ENCODE results near the gene TGFA.

TGFA gene

DNA sequence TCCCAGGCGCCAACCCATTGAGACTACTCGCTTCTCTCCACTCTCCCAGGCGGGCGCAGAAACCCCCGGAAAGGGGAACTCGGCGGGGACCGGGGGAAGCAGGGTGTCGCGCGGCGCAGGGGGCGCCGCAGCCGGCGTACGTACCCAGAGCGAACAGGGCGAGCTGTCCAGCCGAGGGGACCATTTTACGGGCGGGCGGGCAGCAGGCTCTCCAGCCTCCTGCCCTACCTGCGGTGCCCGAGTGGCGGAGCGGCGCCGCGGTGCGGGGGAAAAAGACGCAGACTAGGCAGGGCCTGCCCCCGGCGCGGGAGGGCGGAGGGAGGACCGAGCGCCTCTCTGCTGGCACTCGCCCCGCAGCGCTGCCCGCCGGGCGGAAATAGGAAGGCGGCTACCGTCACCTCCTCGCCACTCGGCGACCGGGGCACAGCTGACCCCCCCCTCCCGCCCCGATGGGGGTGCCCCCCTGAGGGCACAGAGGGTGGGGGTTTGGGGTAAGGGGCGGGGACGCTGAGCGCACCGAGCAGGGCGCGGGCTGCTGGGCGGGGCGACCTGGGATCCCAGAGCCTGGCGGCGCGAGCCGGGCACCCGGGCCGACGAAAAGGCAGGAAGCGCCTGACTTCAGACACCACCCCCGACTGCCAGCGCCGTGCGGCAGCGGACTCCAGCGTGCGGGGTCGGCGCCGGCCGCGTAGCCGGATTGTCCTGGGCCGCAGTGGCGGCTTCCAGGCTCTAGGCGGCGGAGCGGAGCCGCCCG lies at the start of gene TGFA:
TGFA (minus strand) TSS at position 243 of the 754 bp plus-strand sequence; CDS start at position 184, 59 bp downstream.
- peak; percentile 76 for TF ChIP-seq CTCF (IDR thresholded peaks at IDR 0.05; ENCODE audit: low read depth, low read length)
- H3K4me3 ChIP-seq (ENCODE audit: low read depth, low read length) = peak within 1 kb of the TSS; percentile 44

DNA sequence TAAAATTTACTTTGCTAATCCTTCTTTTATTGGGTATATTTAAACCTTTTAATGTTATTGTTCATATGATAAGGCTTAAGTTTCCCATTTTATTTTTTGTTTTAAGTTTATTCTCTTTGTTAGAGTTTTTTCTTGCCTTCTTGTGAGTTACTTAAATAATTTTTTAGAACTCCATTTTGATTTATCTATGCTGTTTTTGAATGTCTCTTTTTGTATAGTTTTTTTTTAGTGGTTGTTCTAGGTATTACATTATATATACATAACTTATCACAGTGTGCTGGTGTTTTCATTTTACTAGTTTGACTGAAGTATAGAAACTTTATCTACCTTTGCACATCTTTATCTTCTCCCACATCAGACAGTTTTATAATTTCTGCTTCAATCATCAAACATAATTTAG lies 49.4 kb upstream of the TGFA start:
- no peak overlapping the region for H3K4me3 ChIP-seq (ENCODE audit: low read depth, low read length)
- no peak for TF ChIP-seq CTCF (IDR thresholded peaks at IDR 0.05; ENCODE audit: low read depth, low read length)

DNA sequence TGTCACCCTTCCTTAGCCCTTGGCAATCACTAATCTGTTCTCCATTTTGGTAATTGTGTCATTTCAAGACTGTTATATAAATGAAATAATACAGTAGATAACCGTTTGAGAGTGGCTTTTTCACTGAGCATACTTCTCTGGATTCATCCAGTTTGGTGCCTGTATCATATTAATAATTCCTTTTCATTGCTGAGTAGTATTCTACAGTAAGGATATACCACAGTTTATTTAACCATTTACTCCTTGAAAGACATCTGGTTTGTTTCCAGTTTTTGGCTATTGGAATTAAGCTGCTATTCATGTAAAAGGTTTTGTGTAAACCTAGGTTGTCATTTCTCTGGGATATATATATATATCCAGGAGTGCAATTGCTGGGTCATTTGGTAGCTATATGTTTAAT lies 44.6 kb upstream of the TGFA start:
- no peak for TF ChIP-seq CTCF (IDR thresholded peaks at IDR 0.05; ENCODE audit: low read depth, low read length)
- H3K4me3 ChIP-seq (ENCODE audit: low read depth, low read length) = no peak overlapping the region

DNA sequence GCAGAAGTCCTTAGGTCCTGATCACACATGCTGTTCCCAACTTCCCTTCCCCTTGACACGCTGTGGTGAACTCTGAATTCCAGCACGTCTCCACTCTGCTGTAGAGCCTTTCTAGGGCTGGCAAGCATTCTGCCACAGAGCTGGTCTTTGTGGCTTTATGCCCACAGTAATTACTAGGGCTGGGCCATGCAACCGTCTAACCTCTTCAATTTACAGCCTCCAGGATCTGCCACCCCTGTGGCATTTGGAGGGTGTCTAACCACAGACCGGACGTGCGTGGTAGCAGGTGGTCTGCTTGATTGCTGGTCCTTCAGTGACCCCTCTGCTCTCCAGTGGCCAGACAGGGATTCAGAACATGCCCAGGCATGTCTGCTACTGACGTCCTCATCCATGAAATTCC lies 43.1 kb upstream of the TGFA start:
- no peak for TF ChIP-seq CTCF (IDR thresholded peaks at IDR 0.05; ENCODE audit: low read depth, low read length)
- H3K4me3 ChIP-seq (ENCODE audit: low read depth, low read length) = no peak overlapping the region

DNA sequence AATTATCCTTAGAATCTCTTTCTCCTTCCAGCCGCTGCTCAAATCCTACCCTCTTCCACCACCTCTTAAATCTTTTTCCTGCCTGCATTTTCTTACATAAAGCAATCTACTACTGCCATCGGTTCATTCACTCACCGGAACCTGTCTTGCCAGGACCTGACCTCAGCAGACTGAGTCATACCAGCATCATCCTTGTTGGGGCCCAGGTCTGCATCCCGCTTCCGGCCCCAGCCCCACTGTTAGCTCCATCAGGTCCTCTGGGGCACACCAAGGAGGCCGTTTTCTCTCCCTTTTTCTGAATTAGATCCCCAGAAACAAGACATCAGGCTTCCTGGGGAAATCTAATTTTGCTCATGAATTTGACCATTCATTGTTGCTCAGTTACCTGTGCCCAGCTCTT lies 42.7 kb upstream of the TGFA start:
- TF ChIP-seq CTCF (IDR thresholded peaks at IDR 0.05; ENCODE audit: low read depth, low read length) = no peak
- H3K4me3 ChIP-seq (ENCODE audit: low read depth, low read length) = no peak overlapping the region

- H3K4me3 ChIP-seq (ENCODE audit: low read depth, low read length) = no peak overlapping the region
- TF ChIP-seq CTCF (IDR thresholded peaks at IDR 0.05; ENCODE audit: low read depth, low read length) = no peak
Measured at GRCh38 chr2:70583091-70583490, 29.5 kb upstream of the TGFA start.

DNA sequence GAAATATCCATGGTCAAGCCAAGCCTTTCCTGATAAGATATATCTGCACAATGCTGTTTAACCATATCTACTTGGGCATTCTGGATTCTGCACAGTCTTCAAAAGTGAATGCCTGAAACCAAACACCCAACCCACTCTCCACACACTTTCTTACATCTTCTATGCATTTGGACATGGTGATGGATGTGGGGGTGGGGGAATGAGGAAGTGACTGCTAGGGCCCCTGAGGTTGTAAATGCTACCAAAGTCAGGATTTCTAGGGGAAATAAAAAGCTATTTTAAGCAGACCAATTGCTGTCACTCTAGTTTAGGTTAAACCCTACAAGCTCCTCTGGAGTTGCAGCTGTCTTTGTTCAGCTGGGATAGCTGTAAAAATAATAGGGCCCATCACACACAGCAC lies 26.7 kb upstream of the TGFA start:
- no peak overlapping the region for H3K4me3 ChIP-seq (ENCODE audit: low read depth, low read length)
- TF ChIP-seq CTCF (IDR thresholded peaks at IDR 0.05; ENCODE audit: low read depth, low read length) = no peak
